ENCODE data around the gene PCYT2. TPM values are rescaled to one million over a fixed set of nuclear protein-coding genes. Genes with fewer than 3 reads are reported as not detected.

PCYT2 gene
- total RNA-seq, 1 experiment from 2014 or later = 31.4 TPM

DNA sequence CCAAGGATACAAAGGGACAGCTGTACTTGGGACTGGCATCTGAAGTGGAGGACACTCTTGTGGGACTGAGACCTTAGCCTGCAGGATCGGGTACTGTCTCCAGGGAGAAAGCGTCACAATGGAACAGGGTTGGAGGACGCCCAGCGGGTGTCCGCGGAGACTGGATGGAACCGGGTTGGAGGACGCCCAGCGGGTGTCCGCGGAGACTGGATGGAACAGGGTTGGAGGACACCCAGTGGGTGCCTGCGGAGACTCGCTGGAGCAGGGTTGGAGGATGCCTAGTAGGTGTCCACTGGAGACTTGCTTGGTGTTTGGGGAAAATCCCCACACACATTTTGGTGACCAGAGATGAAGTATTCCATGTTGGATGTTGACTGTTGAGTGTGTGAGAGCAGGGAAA is 36.0 kb upstream of the PCYT2 start, which contains the start of gene MYADML2:
Gene MYADML2 (minus strand): TSS at position 45 of the 400 bp plus-strand sequence. CDS start 5,492 bp downstream, outside the sequence.
- ATAC-seq (no peak), DNase-seq (ENCODE audit: low spot score) (no peak)
- H3K9me3 Mint-ChIP-seq = no peaks in the 10 kb centered on the region
- peak within 1 kb of the TSS; percentile 15; the same call in 1 of the 2 replicates for H3K27ac Mint-ChIP-seq
- H3K4me1 Mint-ChIP-seq = peaks cover 4% of the 10 kb centered on the region; the same call in 1 of the 2 replicates
- H3K27me3 Mint-ChIP-seq (ENCODE audit: low read depth) = peaks cover 14% of the 10 kb centered on the region
- no peak within 1 kb of the TSS for H3K4me3 Mint-ChIP-seq
- CTCF ChIA-PET = no interaction called here
- TF ChIP-seq, protein P1, sequence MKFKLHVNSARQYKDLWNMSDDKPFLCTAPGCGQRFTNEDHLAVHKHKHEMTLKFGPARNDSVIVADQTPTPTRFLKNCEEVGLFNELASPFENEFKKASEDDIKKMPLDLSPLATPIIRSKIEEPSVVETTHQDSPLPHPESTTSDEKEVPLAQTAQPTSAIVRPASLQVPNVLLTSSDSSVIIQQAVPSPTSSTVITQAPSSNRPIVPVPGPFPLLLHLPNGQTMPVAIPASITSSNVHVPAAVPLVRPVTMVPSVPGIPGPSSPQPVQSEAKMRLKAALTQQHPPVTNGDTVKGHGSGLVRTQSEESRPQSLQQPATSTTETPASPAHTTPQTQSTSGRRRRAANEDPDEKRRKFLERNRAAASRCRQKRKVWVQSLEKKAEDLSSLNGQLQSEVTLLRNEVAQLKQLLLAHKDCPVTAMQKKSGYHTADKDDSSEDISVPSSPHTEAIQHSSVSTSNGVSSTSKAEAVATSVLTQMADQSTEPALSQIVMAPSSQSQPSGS (CRISPR knock-in tag; IDR thresholded peaks at IDR 0.05; ENCODE audit: borderline replicate concordance, low read depth) = no peak
- no peak for TF ChIP-seq SMAD3 (CRISPR knock-in tag; IDR thresholded peaks at IDR 0.05; ENCODE audit: borderline replicate concordance)
- TF ChIP-seq TEAD4 (CRISPR knock-in tag; IDR thresholded peaks at IDR 0.05) = no peak
- TF ChIP-seq, protein P2, sequence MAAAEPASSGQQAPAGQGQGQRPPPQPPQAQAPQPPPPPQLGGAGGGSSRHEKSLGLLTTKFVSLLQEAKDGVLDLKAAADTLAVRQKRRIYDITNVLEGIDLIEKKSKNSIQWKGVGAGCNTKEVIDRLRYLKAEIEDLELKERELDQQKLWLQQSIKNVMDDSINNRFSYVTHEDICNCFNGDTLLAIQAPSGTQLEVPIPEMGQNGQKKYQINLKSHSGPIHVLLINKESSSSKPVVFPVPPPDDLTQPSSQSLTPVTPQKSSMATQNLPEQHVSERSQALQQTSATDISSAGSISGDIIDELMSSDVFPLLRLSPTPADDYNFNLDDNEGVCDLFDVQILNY (CRISPR knock-in tag; IDR thresholded peaks at IDR 0.05) = no peak
- no peak for TF ChIP-seq KAT7 (CRISPR knock-in tag; IDR thresholded peaks at IDR 0.05; ENCODE audit: borderline replicate concordance)
- no peak for TF ChIP-seq NFE2L1 (CRISPR knock-in tag; IDR thresholded peaks at IDR 0.05)
- TF ChIP-seq SP1 (CRISPR knock-in tag; conservative IDR thresholded peaks at IDR 0.05) = no peak
- no peak for TF ChIP-seq ESRRA (CRISPR knock-in tag; IDR thresholded peaks at IDR 0.05; ENCODE audit: borderline replicate concordance)
- no peak for TF ChIP-seq MLX (CRISPR knock-in tag; IDR thresholded peaks at IDR 0.05)
- no peak for TF ChIP-seq ZNF396 (CRISPR knock-in tag; IDR thresholded peaks at IDR 0.05; ENCODE audit: borderline replicate concordance)
- no peak for TF ChIP-seq RELA (CRISPR knock-in tag; IDR thresholded peaks at IDR 0.05; ENCODE audit: borderline replicate concordance)
- no peak for TF ChIP-seq MAX (CRISPR knock-in tag; IDR thresholded peaks at IDR 0.05)
- POLR2A ChIA-PET = no interaction called here
- no peaks in the 10 kb centered on the region for H3K36me3 Mint-ChIP-seq

DNA sequence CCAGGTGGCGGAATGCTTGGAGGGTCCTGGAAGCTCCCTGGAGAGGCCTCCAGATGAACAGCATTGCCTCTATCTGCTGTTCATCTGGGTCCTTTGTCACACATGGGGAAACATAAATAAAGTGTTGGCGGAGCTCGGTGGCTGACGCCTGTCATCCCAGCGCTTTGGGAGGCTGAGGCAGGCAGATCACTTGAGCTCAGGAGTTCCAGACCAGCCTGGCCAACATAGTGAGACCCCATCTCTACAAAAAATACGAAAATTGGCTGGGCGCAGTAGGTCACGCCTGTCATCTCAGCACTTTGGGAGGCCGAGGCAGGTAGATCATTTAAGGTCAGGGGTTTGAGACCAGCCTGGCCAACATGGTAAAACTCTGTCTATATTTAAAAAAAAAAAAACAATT is 33.7 kb upstream of the PCYT2 start:
- peaks cover 7% of the 10 kb centered on the region; the same call in 1 of the 2 replicates for H3K4me1 Mint-ChIP-seq
- no peak overlapping the region for H3K4me3 Mint-ChIP-seq
- ATAC-seq = no peak
- no peaks in the 10 kb centered on the region for H3K9me3 Mint-ChIP-seq
- no peak for DNase-seq (ENCODE audit: low spot score)
- POLR2A ChIA-PET = no interaction called here
- H3K27me3 Mint-ChIP-seq (ENCODE audit: low read depth) = peaks cover 18% of the 10 kb centered on the region
- CTCF ChIA-PET = interaction anchor here (0.6 to 2.8 kb wide), 9 partner anchors 9 to 99 kb away, joined by 3 to 13 read pairs (median 4); partner anchors contain the start of gene DCXR
- TF ChIP-seq STAT6 (CRISPR knock-in tag; conservative IDR thresholded peaks at IDR 0.05; ENCODE audit: low read depth) (no peak), ZNF121 (CRISPR knock-in tag; IDR thresholded peaks at IDR 0.05) (peak; percentile 68)
- no peak overlapping the region for H3K27ac Mint-ChIP-seq
- H3K36me3 Mint-ChIP-seq = no peaks in the 10 kb centered on the region

GRCh38 chr17:81942167-81942553 is 31.0 kb upstream of the PCYT2 start:
- no peaks in the 10 kb centered on the region for H3K9me3 Mint-ChIP-seq
- no peaks in the 10 kb centered on the region for H3K36me3 Mint-ChIP-seq
- peaks cover 12% of the 10 kb centered on the region; the same call in 1 of the 2 replicates for H3K4me1 Mint-ChIP-seq
- H3K27ac Mint-ChIP-seq = no peak overlapping the region
- DNase-seq (ENCODE audit: low spot score) (no peak), ATAC-seq (no peak)
- TF ChIP-seq, protein P3, sequence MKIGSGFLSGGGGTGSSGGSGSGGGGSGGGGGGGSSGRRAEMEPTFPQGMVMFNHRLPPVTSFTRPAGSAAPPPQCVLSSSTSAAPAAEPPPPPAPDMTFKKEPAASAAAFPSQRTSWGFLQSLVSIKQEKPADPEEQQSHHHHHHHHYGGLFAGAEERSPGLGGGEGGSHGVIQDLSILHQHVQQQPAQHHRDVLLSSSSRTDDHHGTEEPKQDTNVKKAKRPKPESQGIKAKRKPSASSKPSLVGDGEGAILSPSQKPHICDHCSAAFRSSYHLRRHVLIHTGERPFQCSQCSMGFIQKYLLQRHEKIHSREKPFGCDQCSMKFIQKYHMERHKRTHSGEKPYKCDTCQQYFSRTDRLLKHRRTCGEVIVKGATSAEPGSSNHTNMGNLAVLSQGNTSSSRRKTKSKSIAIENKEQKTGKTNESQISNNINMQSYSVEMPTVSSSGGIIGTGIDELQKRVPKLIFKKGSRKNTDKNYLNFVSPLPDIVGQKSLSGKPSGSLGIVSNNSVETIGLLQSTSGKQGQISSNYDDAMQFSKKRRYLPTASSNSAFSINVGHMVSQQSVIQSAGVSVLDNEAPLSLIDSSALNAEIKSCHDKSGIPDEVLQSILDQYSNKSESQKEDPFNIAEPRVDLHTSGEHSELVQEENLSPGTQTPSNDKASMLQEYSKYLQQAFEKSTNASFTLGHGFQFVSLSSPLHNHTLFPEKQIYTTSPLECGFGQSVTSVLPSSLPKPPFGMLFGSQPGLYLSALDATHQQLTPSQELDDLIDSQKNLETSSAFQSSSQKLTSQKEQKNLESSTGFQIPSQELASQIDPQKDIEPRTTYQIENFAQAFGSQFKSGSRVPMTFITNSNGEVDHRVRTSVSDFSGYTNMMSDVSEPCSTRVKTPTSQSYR (CRISPR knock-in tag; IDR thresholded peaks at IDR 0.05) = no peak
- TF ChIP-seq CREM (CRISPR knock-in tag; IDR thresholded peaks at IDR 0.05) (no peak), USF1 (CRISPR knock-in tag; IDR thresholded peaks at IDR 0.05) (no peak), ATF3 (CRISPR knock-in tag; conservative IDR thresholded peaks at IDR 0.05) (no peak)
- ChIA-PET POLR2A (no interaction called here), CTCF (interaction anchor here (1.0 to 3.2 kb wide), 4 partner anchors 14 to 80 kb away, joined by 3 to 16 read pairs (median 4); partner anchors contain the start of genes CENPX and MAFG)
- peaks cover 23% of the 10 kb centered on the region for H3K27me3 Mint-ChIP-seq (ENCODE audit: low read depth)
- H3K4me3 Mint-ChIP-seq = peak overlapping the region; percentile 25; the same call in 1 of the 2 replicates
